ENCODE data around the gene STON2. TPM values are rescaled to one million over a fixed set of nuclear protein-coding genes. Genes with fewer than 3 reads are reported as not detected.

The STON2 gene
- total and polyA plus RNA-seq, 4 experiments from 2014 or later, result not detected

GRCh38 chr14:81222691-81223090 lies 177.4 kb downstream of the STON2 start:
- Mint-ChIP-seq H3K27ac (peak overlapping the region in 1 of 7 donors; percentile 99), H3K4me1 (peaks cover 7 to 32% (median 17%) of the 10 kb centered on the region in 4 donors), H3K9me3 (peaks cover 0 to 6% (median 0%) of the 10 kb centered on the region in 8 donors), H3K27me3 (no peaks in the 10 kb centered on the region), H3K4me3 (peak overlapping the region in 2 of 8 donors; percentile 11 to 23), H3K36me3 (peaks cover 0 to 17% of the 10 kb centered on the region in 2 donors)
- no peak overlapping the region for H3K27ac ChIP-seq (ENCODE audit: low read depth, low read length)
- H3K4me1 ChIP-seq (ENCODE audit: insufficient read depth, low read length), result peaks cover 19% of the 10 kb centered on the region
- CTCF ChIA-PET (ENCODE audit: partially characterized antibody), result interaction anchor here (1.0 to 1.9 kb wide), 4 partner anchors 47 to 242 kb away, joined by 3 to 7 read pairs (median 4); no protein-coding TSS in a partner anchor
- intact Hi-C loops (cut with micrococcal nuclease), result loop anchor here (5.0 kb wide), 1 partner anchor 250 kb away; no protein-coding TSS in a partner anchor
- no peaks in the 10 kb centered on the region for H3K36me3 ChIP-seq (ENCODE audit: insufficient read depth, low read length)
- no peak overlapping the region for H3K4me3 ChIP-seq (ENCODE audit: low read length in 2 of 2)
- no peaks in the 10 kb centered on the region for H3K9me3 ChIP-seq (ENCODE audit: control insufficient read depth in 1 of 2, low read length in 2 of 2)
- DNase-seq, result no peak
- POLR2A ChIA-PET (ENCODE audit: partially characterized antibody), result interaction anchor here (3.0 to 3.8 kb wide), 2 partner anchors 52 to 281 kb away, joined by 28 to 49 read pairs; partner anchors contain the start of gene CEP128
- H3K27me3 ChIP-seq (ENCODE audit: insufficient read depth, low read length), result no peaks in the 10 kb centered on the region

GRCh38 chr14:81222126-81222525 lies 178.0 kb downstream of the STON2 start:
- H3K4me3 Mint-ChIP-seq, result peak overlapping the region; percentile 93 to 98 (median 96)
- Histone ChIP-seq H3K36me3 (ENCODE audit: insufficient read depth, low read length) (no peaks in the 10 kb centered on the region), H3K27me3 (ENCODE audit: insufficient read depth, low read length) (no peaks in the 10 kb centered on the region), H3K4me3 (ENCODE audit: low read length in 2 of 2) (no peak overlapping the region), H3K4me1 (ENCODE audit: insufficient read depth, low read length) (peaks cover 24% of the 10 kb centered on the region), H3K9me3 (ENCODE audit: control insufficient read depth in 1 of 2, low read length in 2 of 2) (no peaks in the 10 kb centered on the region), H3K27ac (ENCODE audit: low read depth, low read length) (no peak overlapping the region)
- H3K4me1 Mint-ChIP-seq, result peaks cover 10 to 37% (median 21%) of the 10 kb centered on the region in 4 donors
- CTCF ChIA-PET (ENCODE audit: partially characterized antibody), result interaction anchor here (1.0 to 1.6 kb wide), 2 partner anchors 47 to 242 kb away, joined by 3 to 4 read pairs; no protein-coding TSS in a partner anchor
- intact Hi-C loops (cut with micrococcal nuclease), result loop anchor here (5.0 kb wide), 1 partner anchor 250 kb away; no protein-coding TSS in a partner anchor
- peaks cover 0 to 6% (median 0%) of the 10 kb centered on the region in 8 donors for H3K9me3 Mint-ChIP-seq
- H3K27me3 Mint-ChIP-seq, result no peaks in the 10 kb centered on the region
- DNase-seq, result no peak
- H3K27ac Mint-ChIP-seq, result peak overlapping the region; percentile 98 to 99 (median 99)
- POLR2A ChIA-PET (ENCODE audit: partially characterized antibody), result interaction anchor here (1.6 to 3.8 kb wide), 7 partner anchors 11 to 311 kb away, joined by 4 to 49 read pairs (median 18); partner anchors contain the start of genes CEP128 and SEL1L
- peaks cover 0 to 17% of the 10 kb centered on the region in 2 donors for H3K36me3 Mint-ChIP-seq

GRCh38 chr14:81221579-81222102 lies 178.5 kb downstream of the STON2 start:
- Histone ChIP-seq H3K9me3 (ENCODE audit: control insufficient read depth in 1 of 2, low read length in 2 of 2) (no peaks in the 10 kb centered on the region), H3K4me3 (ENCODE audit: low read length in 2 of 2) (peak overlapping the region; percentile 81 to 85), H3K27me3 (ENCODE audit: insufficient read depth, low read length) (no peaks in the 10 kb centered on the region), H3K4me1 (ENCODE audit: insufficient read depth, low read length) (peaks cover 29% of the 10 kb centered on the region), H3K27ac (ENCODE audit: low read depth, low read length) (peak overlapping the region; percentile 89), H3K36me3 (ENCODE audit: insufficient read depth, low read length) (no peaks in the 10 kb centered on the region)
- DNase-seq, result no peak
- Mint-ChIP-seq H3K9me3 (peaks cover 0 to 6% (median 0%) of the 10 kb centered on the region in 8 donors), H3K36me3 (peaks cover 0 to 19% of the 10 kb centered on the region in 2 donors), H3K4me1 (peaks cover 14 to 42% (median 26%) of the 10 kb centered on the region in 4 donors), H3K27ac (peak overlapping the region; percentile 98 to 99 (median 99)), H3K4me3 (peak overlapping the region; percentile 93 to 98 (median 96)), H3K27me3 (no peaks in the 10 kb centered on the region)
- intact Hi-C loops (cut with micrococcal nuclease), result loop anchor here (1.0 to 5.0 kb wide), 2 partner anchors 251 to 313 kb away; no protein-coding TSS in a partner anchor
- ChIA-PET POLR2A (ENCODE audit: partially characterized antibody) (interaction anchor here (0.8 to 3.8 kb wide), 20 partner anchors 12 to 311 kb away, joined by 3 to 49 read pairs (median 8); partner anchors contain the start of genes CEP128, SEL1L and TSHR), CTCF (ENCODE audit: partially characterized antibody) (interaction anchor here (0.9 to 1.6 kb wide), 6 partner anchors 9 to 262 kb away, joined by 3 to 8 read pairs (median 4); no protein-coding TSS in a partner anchor)

- Mint-ChIP-seq H3K27me3 (no peaks in the 10 kb centered on the region), H3K36me3 (peaks cover 4 to 25% of the 10 kb centered on the region in 2 donors), H3K27ac (peak within 1 kb of the TSS; percentile 99 to 100 (median 99)), H3K4me3 (peak within 1 kb of the TSS; percentile 98 to 100 (median 100)), H3K4me1 (peaks cover 17 to 49% (median 31%) of the 10 kb centered on the region in 4 donors), H3K9me3 (peaks cover 0 to 6% (median 0%) of the 10 kb centered on the region in 8 donors)
- Histone ChIP-seq H3K4me3 (ENCODE audit: low read length in 2 of 2) (peak within 1 kb of the TSS; percentile 92 to 99), H3K4me1 (ENCODE audit: insufficient read depth, low read length) (peaks cover 35% of the 10 kb centered on the region), H3K36me3 (ENCODE audit: insufficient read depth, low read length) (peaks cover 3% of the 10 kb centered on the region), H3K27ac (ENCODE audit: low read depth, low read length) (peak within 1 kb of the TSS; percentile 95), H3K27me3 (ENCODE audit: insufficient read depth, low read length) (no peaks in the 10 kb centered on the region), H3K9me3 (ENCODE audit: control insufficient read depth in 1 of 2, low read length in 2 of 2) (no peaks in the 10 kb centered on the region)
- intact Hi-C loops (cut with micrococcal nuclease), result loop anchor here (1.0 to 5.0 kb wide), 2 partner anchors 251 to 313 kb away; no protein-coding TSS in a partner anchor
- peak; percentile 96 to 97 (median 96) for DNase-seq
- ChIA-PET POLR2A (ENCODE audit: partially characterized antibody) (interaction anchor here (0.6 to 3.8 kb wide), 25 partner anchors 8 to 312 kb away, joined by 3 to 49 read pairs (median 6); partner anchors contain the start of genes CEP128, SEL1L and TSHR), CTCF (ENCODE audit: partially characterized antibody) (interaction anchor here (0.9 to 1.5 kb wide), 5 partner anchors 9 to 261 kb away, joined by 3 to 8 read pairs (median 3); no protein-coding TSS in a partner anchor)
Measured at GRCh38 chr14:81220830-81221578, 179.1 kb downstream of the STON2 start, which contains the start of gene GTF2A1. Gene GTF2A1, minus strand, starts transcription at chr14:81220959. Its CDS starts 441 bp downstream, at chr14:81220518.

- ChIA-PET CTCF (ENCODE audit: partially characterized antibody) (interaction anchor here (1.2 to 1.5 kb wide), 3 partner anchors 50 to 261 kb away, joined by 3 to 8 read pairs (median 4); no protein-coding TSS in a partner anchor), POLR2A (ENCODE audit: partially characterized antibody) (interaction anchor here (0.6 to 3.8 kb wide), 23 partner anchors 9 to 312 kb away, joined by 3 to 49 read pairs (median 6); partner anchors contain the start of genes CEP128, SEL1L and TSHR)
- H3K4me3 ChIP-seq (ENCODE audit: low read length in 2 of 2), result peak overlapping the region; percentile 61 to 81
- Mint-ChIP-seq H3K4me1 (peaks cover 18 to 54% (median 34%) of the 10 kb centered on the region in 4 donors), H3K36me3 (peaks cover 5 to 30% of the 10 kb centered on the region in 2 donors), H3K27me3 (no peaks in the 10 kb centered on the region), H3K27ac (peak overlapping the region; percentile 96 to 99 (median 99)), H3K9me3 (peaks cover 0 to 6% (median 0%) of the 10 kb centered on the region in 8 donors), H3K4me3 (peak overlapping the region; percentile 95 to 98 (median 96))
- peaks cover 8% of the 10 kb centered on the region for H3K36me3 ChIP-seq (ENCODE audit: insufficient read depth, low read length)
- H3K27ac ChIP-seq (ENCODE audit: low read depth, low read length), result peak overlapping the region; percentile 89
- H3K4me1 ChIP-seq (ENCODE audit: insufficient read depth, low read length), result peaks cover 39% of the 10 kb centered on the region
- intact Hi-C loops (cut with micrococcal nuclease), result loop anchor here (5.0 kb wide), 1 partner anchor 252 kb away; no protein-coding TSS in a partner anchor
- no peaks in the 10 kb centered on the region for H3K9me3 ChIP-seq (ENCODE audit: control insufficient read depth in 1 of 2, low read length in 2 of 2)
- DNase-seq, result no peak
- H3K27me3 ChIP-seq (ENCODE audit: insufficient read depth, low read length), result no peaks in the 10 kb centered on the region
Measured at GRCh38 chr14:81220580-81220829, 179.6 kb downstream of the STON2 start.

- peaks cover 14% of the 10 kb centered on the region for H3K36me3 ChIP-seq (ENCODE audit: insufficient read depth, low read length)
- peaks cover 20 to 59% (median 36%) of the 10 kb centered on the region in 4 donors for H3K4me1 Mint-ChIP-seq
- H3K27me3 Mint-ChIP-seq, result no peaks in the 10 kb centered on the region
- intact Hi-C loops (cut with micrococcal nuclease), result loop anchor here (1.0 to 5.0 kb wide), 6 partner anchors 20 to 279 kb away; partner anchors contain the start of genes CEP128 and TSHR
- peaks cover 44% of the 10 kb centered on the region for H3K4me1 ChIP-seq (ENCODE audit: insufficient read depth, low read length)
- ChIA-PET CTCF (ENCODE audit: partially characterized antibody) (interaction anchor here (1.3 to 1.5 kb wide), 4 partner anchors 49 to 265 kb away, joined by 3 to 17 read pairs (median 7); partner anchors contain the start of gene TSHR), POLR2A (ENCODE audit: partially characterized antibody) (interaction anchor here (0.6 to 3.8 kb wide), 27 partner anchors 9 to 313 kb away, joined by 3 to 49 read pairs (median 7); partner anchors contain the start of genes CEP128, SEL1L and TSHR)
- DNase-seq, result peak in 3 of 5 donors; percentile 68 to 76 (median 69)
- H3K27ac Mint-ChIP-seq, result peak overlapping the region; percentile 99 to 100 (median 99)
- H3K36me3 Mint-ChIP-seq, result peaks cover 10 to 34% of the 10 kb centered on the region in 2 donors
- peak overlapping the region; percentile 95 for H3K27ac ChIP-seq (ENCODE audit: low read depth, low read length)
- H3K4me3 ChIP-seq (ENCODE audit: low read length in 2 of 2), result peak overlapping the region; percentile 92 to 99
- H3K27me3 ChIP-seq (ENCODE audit: insufficient read depth, low read length), result no peaks in the 10 kb centered on the region
- no peaks in the 10 kb centered on the region for H3K9me3 ChIP-seq (ENCODE audit: control insufficient read depth in 1 of 2, low read length in 2 of 2)
- peak overlapping the region; percentile 98 to 100 (median 100) for H3K4me3 Mint-ChIP-seq
- H3K9me3 Mint-ChIP-seq, result peaks cover 0 to 6% (median 0%) of the 10 kb centered on the region in 8 donors
Measured at GRCh38 chr14:81219759-81220579, 180.2 kb downstream of the STON2 start.
